ENCODE data around the gene TMEM164. TPM values are rescaled to one million over a fixed set of nuclear protein-coding genes. Genes with fewer than 3 reads are reported as not detected.
A peak's percentile ranks its signal among the peaks of the same experiment; 100 is the strongest.

Gene TMEM164
- total and polyA plus RNA-seq, 11 donors, result 14.4 to 117 (median 50.3) TPM

DNA sequence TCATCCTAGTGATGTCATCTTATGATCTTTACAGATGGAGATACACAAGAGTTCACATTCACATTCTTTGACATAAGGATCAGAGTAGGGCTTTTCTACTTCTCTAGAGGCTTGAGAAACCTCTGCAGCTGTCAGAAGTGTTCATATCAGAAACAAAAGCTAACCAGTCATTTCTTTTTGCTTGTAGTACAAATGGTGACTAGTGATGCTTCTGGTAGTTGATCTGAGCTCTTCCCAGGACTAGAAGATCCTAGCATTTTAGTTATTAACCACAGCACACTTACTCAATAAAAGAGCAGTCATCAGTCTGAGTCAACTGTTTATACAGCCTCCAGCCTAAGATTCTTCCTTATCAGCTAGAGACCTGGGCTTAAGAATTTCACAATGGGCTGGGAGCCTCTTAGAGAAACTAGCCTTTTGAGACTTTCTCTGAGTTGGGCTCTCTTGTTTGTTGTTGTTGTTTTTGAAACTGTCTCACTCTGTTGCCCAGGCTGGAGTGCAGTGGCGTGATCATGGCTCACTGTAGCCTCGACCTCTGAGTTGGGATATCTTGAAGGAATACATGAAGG, 84.1 kb downstream of the TMEM164 start:
- no peak overlapping the region for H3K4me3 ChIP-seq
- 76 to 96% (median 87%) methylated on average over 2 of the region's 2 CpGs for WGBS, 4 donors
- no peaks in the 10 kb centered on the region for H3K36me3 ChIP-seq
- no peaks in the 10 kb centered on the region for H3K9me3 ChIP-seq
- DNase-seq (no peak), ATAC-seq (peak in 2 of 4 donors; percentile 48 to 59)
- TF ChIP-seq, protein P1, sequence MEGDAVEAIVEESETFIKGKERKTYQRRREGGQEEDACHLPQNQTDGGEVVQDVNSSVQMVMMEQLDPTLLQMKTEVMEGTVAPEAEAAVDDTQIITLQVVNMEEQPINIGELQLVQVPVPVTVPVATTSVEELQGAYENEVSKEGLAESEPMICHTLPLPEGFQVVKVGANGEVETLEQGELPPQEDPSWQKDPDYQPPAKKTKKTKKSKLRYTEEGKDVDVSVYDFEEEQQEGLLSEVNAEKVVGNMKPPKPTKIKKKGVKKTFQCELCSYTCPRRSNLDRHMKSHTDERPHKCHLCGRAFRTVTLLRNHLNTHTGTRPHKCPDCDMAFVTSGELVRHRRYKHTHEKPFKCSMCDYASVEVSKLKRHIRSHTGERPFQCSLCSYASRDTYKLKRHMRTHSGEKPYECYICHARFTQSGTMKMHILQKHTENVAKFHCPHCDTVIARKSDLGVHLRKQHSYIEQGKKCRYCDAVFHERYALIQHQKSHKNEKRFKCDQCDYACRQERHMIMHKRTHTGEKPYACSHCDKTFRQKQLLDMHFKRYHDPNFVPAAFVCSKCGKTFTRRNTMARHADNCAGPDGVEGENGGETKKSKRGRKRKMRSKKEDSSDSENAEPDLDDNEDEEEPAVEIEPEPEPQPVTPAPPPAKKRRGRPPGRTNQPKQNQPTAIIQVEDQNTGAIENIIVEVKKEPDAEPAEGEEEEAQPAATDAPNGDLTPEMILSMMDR (IDR thresholded peaks at IDR 0.05), result no peak
- no peak for TF ChIP-seq POLR2A (IDR thresholded peaks at IDR 0.05)
- peak overlapping the region in 2 of 12 donors; percentile 35 to 54 for H3K27ac ChIP-seq
- peaks cover 0 to 43% (median 7%) of the 10 kb centered on the region in 12 donors for H3K4me1 ChIP-seq
- intact Hi-C loops (cut with DNase I), result no loop called here
- peaks cover 0 to 6% (median 0%) of the 10 kb centered on the region in 9 donors for H3K27me3 ChIP-seq

DNA sequence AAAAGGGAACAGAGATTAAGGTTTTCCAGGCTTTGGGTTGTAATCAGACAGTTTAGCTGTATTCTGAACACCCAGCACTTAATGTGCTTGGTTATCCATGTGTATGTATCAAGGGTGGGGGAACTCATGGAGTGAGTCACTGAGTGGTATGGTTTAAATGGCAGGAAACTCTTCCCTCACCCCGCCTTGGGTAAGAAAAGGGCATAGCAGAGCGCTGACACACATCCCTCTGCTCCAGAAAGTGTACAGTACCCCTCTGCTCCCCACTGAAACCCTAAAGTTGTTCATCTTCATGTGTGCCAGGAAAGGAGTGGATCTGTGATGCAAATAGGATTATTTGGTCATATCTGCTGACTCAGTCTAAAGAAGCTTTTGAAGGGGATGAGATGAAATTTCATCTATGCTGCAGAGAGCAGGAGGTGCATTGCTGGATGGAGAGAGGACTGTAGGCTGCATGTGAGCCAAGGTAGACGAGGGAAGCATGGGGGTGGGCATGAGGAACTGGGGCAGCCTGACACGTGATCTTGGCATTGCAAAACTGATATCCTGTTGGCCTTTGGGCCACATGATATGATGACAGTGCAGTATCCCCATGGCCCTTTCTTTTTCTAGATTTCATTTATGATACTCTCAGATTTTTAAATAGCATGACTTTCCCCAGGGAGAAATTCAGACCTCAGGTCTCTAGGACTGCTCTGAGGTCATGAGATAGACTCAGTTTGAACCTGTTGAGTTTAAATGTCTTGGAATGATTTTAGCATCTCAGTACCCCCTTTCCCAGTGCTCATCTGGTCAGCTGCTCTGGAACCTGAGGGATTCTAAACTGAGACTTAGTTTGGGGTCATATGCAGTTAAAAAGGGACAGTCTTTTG, 84.8 kb downstream of the TMEM164 start:
- no peak for DNase-seq
- H3K9me3 ChIP-seq, result no peaks in the 10 kb centered on the region
- H3K27ac ChIP-seq, result peak overlapping the region in 3 of 12 donors; percentile 17 to 54 (median 35)
- WGBS, 4 donors, result 37 to 66% (median 54%) methylated on average over 4 of the region's 4 CpGs
- intact Hi-C loops (cut with DNase I), result no loop called here
- H3K4me3 ChIP-seq, result no peak overlapping the region
- peaks cover 0 to 38% (median 5%) of the 10 kb centered on the region in 12 donors for H3K4me1 ChIP-seq
- no peak for TF ChIP-seq POLR2A (IDR thresholded peaks at IDR 0.05)
- TF ChIP-seq, protein P1 (IDR thresholded peaks at IDR 0.05), result no peak
- peaks cover 0 to 6% (median 0%) of the 10 kb centered on the region in 9 donors for H3K27me3 ChIP-seq
- ATAC-seq, result peak in 3 of 4 donors; percentile 49 to 66 (median 65)
- no peaks in the 10 kb centered on the region for H3K36me3 ChIP-seq

DNA sequence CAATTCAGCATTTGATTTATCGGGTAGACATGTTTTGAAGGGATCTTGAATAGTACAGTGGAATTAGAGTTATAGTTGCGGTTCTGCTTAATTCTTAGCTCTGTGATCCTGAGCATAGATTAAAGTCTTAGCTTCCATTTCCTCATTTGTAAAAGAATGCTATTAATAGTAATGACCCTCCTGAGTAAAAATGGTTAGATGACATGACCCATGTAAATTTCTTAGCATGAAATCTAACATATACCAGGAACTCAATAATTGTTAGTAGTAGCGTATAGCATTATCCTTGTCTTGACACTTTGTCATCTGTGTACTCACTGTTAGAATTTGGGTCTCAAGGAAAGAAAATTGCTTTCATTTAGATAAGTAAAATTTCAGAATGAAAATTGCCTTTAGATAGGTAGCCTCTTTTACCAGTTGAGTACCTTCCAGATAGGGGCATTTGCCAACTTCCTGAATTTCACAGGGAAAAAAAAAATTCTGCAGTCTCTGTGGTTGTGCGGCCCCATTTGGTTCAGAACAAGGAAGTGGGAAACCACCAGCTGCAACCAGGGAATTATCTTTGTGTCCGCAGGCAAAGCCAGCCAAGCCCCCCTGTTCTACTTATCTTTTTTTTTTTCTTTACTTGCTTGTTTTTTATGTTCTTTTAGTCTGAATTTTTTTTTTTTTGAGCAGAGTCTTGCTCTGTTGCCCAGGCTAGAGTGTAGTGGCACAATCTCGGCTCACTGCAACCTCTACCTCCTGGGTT, 86.9 kb downstream of the TMEM164 start:
- 83 to 89% (median 86%) methylated on average over 6 of the region's 6 CpGs for WGBS, 4 donors
- TF ChIP-seq, protein P1 (IDR thresholded peaks at IDR 0.05), result no peak
- TF ChIP-seq POLR2A (IDR thresholded peaks at IDR 0.05), result no peak
- no peaks in the 10 kb centered on the region for H3K36me3 ChIP-seq
- peaks cover 0 to 38% (median 4%) of the 10 kb centered on the region in 12 donors for H3K4me1 ChIP-seq
- H3K27ac ChIP-seq, result peak overlapping the region in 1 of 12 donors; percentile 18
- H3K9me3 ChIP-seq, result no peaks in the 10 kb centered on the region
- no peak for ATAC-seq
- no peak for DNase-seq
- peaks cover 0 to 4% (median 0%) of the 10 kb centered on the region in 9 donors for H3K27me3 ChIP-seq
- intact Hi-C loops (cut with DNase I), result no loop called here
- no peak overlapping the region for H3K4me3 ChIP-seq

Data from heart left ventricle (tissue), 16 donors.